NCI-H1105 treated with DMSO at 0.1 percent for 48 hours (cell line): ENCODE measurements around the gene SUMO3.

Experiments used
- DNase-seq: peaks from one replicate; lab custom pipeline; 2025; lab: John Stamatoyannopoulos, UW

The SUMO3 gene

DNA sequence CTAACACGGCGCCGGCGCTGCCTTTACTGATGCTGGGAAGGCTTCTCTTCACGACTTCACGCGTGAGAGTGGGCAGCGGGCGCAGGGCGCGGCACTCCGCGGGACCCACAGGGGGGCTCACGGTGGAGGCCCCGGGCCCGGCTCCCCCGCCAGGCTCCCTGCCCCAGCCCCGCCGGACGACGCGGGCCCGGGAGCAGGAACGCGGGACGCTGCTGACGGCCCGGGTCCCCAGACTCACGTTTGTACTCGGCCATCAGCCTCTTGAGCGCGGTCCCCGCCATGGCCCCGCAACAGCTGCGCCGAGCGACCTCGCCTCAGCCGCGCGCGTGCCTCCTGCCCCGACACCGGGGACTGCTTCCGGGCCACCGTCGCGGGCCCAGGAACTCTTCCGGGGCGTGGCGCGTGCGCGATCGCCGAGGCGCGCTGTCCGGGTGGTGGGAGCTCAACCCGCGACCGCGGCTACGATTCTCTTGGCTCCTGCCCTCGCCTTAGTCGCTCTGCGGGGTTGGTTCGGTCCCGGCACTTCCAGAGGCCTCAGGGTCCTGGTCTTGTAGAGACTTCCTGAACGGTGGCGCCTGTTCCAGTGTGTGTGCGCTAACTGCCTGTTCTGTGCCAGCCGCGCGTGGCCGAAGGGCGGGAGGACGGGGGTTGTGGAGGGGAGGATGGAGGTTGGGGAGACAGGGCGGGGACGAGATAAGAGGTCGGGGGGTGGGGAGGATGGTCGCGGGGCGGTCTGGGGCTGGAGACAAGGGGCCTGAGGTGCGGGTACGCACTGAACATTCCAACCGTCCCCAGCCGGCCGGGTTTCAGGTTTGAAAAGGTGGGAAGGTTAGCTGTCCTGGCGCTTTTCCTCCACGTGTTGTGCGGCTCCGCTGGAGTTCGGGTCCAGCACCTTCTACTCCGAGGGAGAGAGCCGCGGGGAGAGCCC, 16.1 kb downstream of the SUMO3 start, which contains the start of gene UBE2G2:
Gene UBE2G2 (minus strand): TSS at position 353 of the 928 bp plus-strand sequence. CDS start 72 bp downstream, at position 281.
- peak; percentile 77 for DNase-seq

DNA sequence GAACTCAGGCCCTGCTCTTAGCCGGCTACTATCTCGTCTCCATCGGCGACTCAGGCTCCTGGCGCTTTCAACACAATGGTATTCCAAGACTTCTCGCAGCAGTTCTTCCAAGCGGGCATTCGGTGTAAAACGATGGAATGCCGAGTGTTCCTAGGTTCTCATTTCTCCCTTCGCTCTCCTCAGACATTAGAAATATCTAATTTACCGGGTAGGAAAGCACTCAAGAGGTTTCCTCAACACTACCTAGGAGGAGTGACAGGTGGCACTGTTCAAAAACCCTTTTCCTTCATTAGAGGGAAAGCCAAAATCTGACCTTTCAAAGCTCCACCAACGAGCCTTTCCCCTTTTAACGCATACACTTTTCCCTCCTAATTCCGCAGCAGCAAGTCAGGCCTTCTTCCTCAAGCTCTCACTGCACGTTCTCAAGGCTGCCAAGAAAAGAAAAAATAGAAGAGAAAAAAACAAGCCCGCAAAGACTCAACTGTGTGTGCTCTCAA, 16.8 kb downstream of the SUMO3 start:
- peak; percentile 45 for DNase-seq

DNA sequence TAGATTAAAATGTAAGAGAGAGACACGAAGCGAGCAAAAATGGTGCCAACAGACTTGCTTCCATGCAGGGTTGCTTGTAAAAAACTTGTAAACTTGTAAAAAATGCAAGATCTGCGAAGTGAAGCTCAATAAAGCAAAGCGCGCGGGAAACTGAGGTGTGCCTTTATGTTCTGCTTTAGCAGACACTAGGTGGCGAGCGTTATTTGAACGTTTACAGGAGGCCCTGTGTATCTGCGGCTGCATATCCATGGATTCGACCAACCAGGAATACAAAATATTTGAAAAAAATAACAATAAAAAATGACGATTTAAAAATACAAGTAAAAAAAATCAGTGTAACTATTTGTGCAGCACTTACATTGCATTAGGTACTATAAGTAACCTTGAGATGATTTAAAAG, 17.8 kb downstream of the SUMO3 start:
- no peak for DNase-seq

DNA sequence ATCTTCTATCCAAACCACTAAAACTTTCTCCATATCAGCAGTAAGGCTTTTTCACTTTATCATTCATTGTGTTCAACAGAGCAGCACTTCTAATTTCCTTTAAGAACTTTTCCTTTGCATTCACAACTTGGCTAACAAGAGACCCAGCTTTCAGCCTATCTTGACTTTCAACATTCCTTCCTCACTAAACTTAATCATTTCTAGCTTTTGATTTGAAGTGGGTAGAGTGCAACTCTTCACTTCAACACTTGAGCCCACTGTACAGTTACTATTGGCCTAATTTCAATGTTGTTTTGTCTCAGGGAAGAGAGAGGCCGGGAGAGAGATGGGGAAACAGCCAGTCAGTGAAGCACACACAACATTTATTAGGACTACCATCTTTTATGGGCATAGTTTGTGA, 18.2 kb downstream of the SUMO3 start:
- no peak for DNase-seq

DNA sequence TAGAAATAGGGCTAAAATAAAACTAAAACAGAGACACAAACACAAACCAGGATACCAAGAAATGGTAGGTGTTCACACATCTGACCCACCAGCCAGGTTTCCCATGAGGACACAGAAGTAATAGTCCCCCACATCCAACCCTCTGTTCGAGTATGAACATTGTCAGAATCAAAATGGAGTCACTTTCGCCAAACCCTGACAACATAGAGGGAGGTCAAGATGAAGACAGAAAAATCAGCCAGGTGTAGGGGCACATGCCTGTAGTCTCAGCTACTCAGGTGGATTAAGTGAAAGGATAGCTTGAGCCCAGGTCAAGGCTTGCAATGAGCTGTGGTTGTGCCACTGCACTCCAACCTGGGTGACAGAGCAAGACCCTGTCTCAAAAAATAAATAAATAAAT, 20.1 kb downstream of the SUMO3 start:
- DNase-seq = no peak

DNA sequence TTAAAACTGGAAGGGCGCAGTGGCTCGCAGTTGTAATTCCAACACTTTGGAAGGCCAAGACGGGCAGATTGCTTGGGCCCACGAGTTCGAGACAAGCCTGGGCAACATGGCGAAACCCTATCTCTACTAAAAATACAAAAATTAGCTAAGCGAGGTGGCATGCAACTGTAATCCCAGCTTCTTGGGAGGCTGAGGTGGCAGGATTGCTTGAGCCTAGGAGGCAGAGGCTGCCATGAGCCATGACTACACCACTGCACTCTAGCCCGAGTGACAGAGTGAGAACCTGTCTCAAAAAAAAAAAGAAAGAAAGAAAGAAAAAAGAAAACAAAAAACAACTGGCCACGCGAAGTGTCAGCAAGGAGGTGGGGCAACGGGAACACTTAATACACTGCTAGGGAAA, 22.5 kb downstream of the SUMO3 start:
- DNase-seq = no peak

DNA sequence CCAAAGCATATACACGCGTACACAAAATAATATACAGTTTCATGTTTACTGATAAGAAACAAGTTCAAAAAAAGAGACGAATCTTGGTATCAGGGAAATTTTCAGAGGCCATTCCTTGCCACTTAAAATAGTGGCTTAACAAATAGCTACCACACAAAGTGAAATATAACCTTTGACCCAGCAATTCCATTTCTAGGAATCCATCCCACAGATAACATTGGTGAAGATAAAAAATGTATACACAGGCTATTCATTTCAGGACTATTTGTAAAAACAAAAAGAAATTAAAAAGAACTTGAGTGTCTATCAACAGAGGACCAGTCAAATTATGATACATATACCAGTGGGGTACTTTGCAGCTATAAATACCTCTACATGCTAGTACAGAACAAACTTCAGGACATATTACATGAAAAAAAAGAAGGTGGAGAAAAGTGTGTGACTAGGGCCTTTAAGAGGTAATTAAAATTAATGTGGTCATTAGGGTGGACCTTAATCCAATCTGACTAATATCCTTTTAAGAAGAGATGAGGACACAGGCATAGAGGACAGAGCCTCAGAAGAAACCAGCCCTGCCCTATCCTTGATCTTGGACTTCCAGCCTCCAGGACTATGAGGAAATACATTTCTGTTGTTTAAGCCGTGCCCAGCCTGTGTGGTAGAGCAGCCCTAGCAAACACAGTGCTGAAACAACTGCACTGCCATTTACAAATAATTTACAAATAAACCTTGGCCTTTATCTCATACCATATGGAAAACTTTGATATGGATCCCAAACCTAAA, 24.1 kb downstream of the SUMO3 start:
- no peak for DNase-seq

DNA sequence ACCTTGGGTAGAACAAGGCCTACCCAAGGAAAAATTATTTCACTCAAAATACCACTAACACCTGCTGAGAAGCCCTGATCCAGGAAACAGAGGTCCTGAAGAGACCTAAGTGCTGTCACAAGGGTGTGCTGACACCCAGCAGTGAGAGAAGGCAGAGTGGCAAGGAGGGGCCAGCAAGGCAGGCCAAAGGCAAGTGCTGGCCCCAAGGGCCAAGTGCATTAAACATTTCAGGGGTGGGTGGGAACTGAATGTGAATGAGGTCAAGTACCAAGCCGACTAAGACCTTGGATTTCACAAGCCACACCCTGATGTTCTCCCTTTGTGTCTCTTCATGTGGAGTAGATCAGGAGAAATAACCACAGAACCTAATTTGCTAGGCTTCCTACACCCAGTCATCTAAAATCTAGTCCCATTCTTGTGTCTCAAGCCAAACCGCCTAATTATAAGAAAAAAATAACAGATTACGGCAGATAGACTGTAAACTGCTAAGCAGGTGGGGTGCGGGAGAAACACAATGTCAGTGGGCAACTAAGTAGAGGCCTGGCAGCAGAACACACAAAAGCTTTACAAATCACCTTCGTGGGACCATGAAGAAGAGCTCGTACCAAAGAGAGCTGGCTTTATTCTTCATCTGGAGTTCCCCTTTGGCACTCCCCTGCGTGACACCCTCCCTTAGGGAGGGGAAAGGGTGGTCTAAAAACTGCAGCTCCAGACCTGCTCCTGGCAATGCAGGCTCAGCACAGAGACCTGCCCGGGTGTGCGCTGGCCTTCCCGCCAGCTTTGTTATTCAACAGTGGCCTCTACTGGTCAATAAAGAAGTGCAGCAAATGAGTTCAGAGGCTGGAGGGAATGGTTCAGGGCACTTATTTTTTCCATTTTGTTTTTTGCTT, 24.9 kb downstream of the SUMO3 start:
- peak; percentile 52 for DNase-seq

DNA sequence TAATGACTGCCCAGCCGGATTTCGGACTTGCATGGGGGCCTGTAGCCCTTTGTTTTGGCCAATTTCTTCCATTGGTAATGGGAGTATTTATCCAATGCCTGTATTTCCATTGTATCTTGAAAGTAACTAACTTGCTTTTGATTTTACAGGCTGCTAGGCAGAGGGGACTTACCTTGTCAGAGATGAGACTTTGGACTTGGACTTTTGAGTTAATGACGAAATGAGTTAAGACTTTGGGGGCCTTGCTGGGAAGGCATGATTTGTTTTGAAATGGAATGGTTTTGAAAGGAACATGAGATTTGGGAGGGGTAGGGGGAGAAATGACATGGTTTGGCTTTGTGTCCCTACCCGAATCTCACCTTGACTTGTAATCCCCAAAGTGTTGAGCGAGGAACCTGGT, 25.9 kb downstream of the SUMO3 start:
- DNase-seq = no peak

DNA sequence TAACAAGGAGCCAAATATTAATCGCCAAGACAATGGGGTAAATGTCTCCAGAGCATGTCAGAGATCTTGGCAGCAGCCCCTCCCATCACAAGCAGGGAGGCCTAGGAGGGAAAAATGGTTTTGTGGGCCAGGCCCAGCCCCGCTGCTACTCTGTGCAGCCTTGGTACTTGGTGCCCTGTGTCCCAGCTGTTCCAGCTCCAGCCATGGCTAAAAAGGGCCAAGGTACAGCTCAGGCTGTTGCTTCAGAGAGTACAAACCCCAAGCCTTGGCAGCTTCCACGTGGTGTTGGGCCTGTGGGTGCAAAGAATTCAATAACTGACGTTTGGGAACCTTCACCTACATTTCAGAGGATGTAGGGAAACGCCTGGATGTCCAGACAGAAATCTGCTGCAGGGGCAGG, 26.6 kb downstream of the SUMO3 start:
- DNase-seq = no peak

DNA sequence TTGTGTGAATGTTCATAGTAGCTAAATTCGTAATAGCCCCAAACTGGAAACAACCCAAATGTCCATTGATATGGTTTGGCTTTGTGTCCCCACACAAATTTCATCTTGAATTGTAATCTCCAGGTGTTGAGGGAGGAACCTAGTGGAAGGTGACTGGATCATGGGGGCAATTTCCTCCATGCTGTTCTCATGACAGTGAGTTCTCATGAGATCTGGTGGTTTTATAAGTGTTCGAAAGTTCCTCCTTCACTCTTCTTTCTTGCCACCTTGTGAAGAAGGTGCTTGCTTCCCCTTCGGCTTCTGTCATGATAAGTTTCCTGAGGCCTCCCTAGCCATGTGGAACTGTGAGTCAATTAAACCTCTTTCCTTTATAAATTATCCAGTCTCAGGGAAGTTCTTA, 27.5 kb downstream of the SUMO3 start:
- DNase-seq = no peak

DNA sequence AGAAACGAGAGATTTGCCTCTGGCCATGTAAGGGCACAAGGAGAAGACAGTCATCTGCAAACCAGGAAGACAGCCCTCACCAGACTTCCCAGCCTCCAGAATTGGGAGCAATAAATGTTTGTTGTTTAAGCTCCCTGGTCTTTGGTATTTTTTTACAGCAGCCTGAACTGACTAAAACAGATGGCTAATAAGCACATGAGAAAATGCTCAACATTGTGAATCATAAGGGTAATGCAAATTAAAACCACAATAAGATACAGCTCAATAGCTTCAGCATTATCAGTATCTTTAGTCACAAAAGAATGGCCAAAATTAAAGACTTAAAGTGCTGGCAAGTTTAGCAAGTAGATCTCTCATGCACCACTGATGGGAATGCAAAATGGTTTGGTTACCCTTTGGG, 28.0 kb downstream of the SUMO3 start:
- DNase-seq = no peak

DNA sequence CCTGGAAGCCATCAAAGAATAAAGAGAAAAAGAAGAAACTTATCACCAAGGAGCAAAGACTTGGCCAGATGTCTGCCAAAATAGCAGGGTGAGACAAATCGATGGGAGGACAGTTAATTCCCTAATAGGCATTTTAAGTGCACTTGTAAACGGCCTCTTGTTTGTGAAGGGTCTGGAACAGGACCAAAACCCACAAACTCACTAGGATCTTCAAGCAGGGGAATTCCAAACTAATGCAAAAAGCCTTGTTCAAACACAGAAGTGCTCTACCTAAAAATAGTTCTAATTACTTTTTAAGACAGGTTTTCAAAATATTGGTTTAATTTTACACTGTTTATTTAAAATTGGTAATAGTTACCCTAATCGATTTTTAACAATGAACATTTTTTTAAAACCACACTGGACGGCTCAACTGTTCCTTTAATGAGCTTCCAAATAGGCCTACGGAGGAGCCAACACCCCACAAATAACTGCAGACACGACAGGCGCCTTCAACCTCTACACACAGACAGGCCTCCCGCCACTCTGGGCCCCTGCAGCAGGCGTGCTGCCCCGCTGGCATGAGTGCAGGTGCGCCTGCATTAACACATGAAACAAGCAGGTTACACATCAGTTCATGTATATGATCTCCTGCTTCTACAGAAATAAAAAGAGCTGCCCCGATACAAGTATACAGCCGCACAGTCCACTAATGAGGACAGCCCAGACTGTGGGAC, 32.1 kb downstream of the SUMO3 start:
- DNase-seq = peak; percentile 93

DNA sequence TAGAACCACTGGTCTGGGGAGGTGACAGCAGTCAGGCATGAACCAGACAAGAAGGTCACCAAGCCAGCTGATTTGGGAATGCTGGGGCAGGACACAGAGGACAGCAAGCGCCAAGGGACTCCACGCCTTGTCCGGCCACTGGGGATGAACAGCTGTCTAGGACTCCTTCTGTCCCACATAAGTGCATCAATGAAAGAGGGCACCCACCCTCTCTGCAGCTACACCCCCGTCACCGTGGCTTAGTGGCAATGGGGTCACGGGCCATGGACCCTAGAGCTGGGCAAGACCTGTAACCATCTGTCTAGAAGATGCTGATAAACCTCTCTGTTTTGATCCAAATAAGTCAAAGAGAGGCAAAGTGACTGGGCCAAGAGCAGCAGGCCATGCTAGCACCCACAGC, 33.1 kb downstream of the SUMO3 start:
- no peak for DNase-seq

DNA sequence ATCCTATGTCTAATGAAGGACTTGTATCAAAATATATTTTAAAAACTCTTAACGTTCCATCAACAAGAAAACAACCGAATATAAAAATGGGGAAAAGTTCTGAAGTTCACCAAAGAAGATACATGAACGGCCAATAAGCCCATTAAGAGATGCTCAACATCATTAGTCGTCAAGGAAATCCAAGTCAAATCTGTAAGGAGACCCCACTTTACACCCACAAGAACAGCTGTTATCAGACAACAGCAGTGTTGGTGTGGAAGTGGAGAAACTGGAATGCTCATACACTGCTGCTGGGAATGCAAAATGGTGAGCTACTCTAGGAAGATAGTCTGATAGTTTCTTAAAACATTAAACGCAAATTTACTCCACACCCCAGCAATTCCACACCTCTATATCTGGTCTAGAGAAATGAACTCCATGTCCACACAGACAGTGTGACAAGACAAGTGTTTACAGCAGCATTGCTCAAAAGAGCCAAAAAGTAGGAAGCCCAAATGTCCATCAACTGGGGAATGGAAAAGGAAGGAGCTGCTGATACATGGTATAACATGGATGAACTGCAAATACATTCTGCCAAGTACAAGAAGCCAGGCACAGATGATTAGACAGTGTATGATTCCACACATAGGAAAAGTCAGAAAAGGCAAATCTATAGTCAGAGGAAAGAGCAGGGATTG, 34.7 kb downstream of the SUMO3 start:
- no peak for DNase-seq

DNA sequence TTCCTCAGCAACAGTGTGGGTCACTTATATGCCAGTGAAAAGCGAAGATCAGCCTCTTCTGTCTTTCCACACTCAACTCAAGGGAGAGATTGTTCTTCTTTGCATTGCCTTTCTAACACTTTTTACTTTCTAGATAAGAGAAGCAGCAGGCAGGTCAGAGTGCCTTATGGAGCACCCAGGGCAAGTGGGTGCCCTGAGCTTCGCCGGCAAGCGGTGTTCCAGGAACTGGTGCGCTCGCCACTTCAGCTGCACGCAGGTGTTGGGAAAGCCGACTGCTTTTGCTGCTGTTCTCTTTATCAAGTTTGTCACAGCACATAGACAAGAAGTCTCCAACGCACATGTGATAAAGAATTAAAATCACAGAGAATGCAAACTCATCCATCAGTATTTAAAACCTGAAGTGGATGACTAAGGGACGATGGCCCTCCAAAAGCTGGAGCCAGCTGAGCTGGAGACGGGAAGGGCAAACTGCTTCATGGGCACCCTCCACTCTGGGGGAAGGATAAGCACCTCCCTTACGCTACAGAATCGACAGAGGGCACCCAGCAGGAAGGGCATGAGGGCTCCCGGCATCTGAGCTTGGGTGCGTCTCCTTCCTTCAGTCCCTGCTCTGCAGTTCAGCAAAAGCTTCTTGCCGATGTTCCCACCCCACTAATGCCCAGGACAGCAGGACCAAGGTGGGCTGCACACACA, 36.9 kb downstream of the SUMO3 start:
- DNase-seq = no peak

DNA sequence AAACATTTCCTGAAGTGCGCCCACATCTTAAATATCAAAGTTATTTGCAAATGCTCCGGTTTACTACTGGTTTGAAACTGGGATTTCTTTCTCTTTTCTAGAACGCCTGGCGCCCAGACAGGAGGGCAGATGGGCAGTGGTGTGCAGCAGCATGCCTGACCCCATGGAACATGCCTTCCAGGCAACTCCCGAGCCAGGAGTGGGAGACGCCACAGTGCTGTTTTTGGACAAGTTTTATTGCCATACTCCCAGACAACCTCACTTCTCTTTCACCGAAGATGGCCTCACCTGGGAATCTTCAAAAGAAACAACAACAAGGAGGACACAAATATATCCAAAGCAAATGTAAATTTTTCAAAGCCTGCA, 37.7 kb downstream of the SUMO3 start:
- DNase-seq = no peak

DNA sequence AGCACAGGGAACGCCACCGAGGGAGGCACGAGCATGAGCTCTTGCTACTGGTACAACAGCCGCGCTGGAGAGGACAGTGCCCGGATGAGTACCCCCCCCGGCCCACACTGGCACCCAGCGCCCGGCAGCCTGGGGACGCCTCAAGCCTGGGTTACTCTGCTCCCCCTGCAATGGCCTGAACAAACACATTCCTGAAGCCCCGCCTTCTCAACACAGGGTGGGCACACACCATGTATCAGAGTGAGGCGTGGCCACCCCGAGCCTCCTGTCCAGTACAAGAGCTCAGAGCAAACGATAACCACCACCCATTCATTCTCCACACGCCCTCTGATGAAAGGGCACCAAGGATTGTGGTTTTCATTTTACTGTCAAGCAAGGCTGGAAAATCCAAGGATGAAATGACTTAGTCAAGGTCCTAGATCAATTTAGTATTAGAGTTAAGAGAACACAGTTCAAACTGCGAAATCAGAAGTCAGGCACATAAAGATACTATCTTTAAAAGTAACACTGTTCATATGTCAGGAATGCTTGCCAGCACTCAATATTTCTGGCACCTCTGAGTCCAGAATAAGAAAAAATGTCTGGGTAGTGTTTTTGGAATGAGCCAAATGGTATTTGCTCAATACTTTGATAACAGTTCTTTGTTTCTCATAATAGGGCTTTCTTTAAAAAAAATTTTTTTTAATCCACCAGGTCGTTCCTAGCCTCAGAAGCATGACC, 38.3 kb downstream of the SUMO3 start:
- no peak for DNase-seq

DNA sequence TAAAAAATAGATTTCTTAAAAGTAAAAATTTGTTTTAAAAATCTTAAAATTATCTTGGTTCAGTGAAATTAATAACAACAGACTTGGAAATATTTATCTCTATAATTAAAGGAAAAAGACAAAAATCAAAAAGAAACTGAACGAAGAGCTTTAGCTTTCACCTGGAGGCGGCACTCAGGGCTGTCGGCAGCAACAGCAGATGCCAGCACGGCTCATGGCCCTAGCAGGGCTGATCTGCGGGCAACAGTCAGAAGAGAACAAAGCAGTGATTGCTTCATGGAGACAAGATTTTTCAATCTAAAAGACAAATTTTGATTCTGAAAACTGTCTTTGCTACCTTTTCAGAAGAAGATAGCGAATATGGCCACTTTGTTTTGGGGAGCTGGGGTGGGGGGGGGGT, 38.9 kb downstream of the SUMO3 start:
- no peak for DNase-seq
